NCI-H187 treated with DMSO at 0.1 percent for 48 hours (cell line): ENCODE data around the gene NECTIN1.

Experiments used
- DNase-seq: peaks from one replicate; lab custom pipeline; 2025; lab: John Stamatoyannopoulos, UW

NECTIN1 gene

GRCh38 chr11:119712459-119713358 lies 16.3 kb downstream of the NECTIN1 start:
- no peak for DNase-seq

GRCh38 chr11:119712006-119712405 lies 17.0 kb downstream of the NECTIN1 start:
- no peak for DNase-seq

GRCh38 chr11:119711476-119711875 lies 17.5 kb downstream of the NECTIN1 start:
- no peak for DNase-seq

- DNase-seq = no peak
These were observed 18.6 kb downstream of the NECTIN1 start for GRCh38 chr11:119710417-119710816.

- DNase-seq = peak; percentile 94
These were observed 19.2 kb downstream of the NECTIN1 start for GRCh38 chr11:119709638-119710346.

GRCh38 chr11:119709171-119709570 lies 19.8 kb downstream of the NECTIN1 start:
- no peak for DNase-seq

- no peak for DNase-seq
These were observed 20.6 kb downstream of the NECTIN1 start for GRCh38 chr11:119708384-119708783.

GRCh38 chr11:119706887-119707286 lies 22.1 kb downstream of the NECTIN1 start:
- no peak for DNase-seq

GRCh38 chr11:119706029-119706428 lies 23.0 kb downstream of the NECTIN1 start:
- no peak for DNase-seq

GRCh38 chr11:119705362-119705761 lies 23.6 kb downstream of the NECTIN1 start:
- DNase-seq = no peak

- no peak for DNase-seq
These were observed 24.2 kb downstream of the NECTIN1 start for GRCh38 chr11:119704849-119705248.

- no peak for DNase-seq
These were observed 27.1 kb downstream of the NECTIN1 start for GRCh38 chr11:119701591-119702549.

- DNase-seq = no peak
These were observed 28.3 kb downstream of the NECTIN1 start for GRCh38 chr11:119700536-119701346.

- no peak for DNase-seq
These were observed 29.0 kb downstream of the NECTIN1 start for GRCh38 chr11:119700030-119700429.

GRCh38 chr11:119699227-119699626 lies 29.8 kb downstream of the NECTIN1 start:
- DNase-seq = no peak

GRCh38 chr11:119697882-119698281 lies 31.1 kb downstream of the NECTIN1 start:
- DNase-seq = no peak

GRCh38 chr11:119697445-119697844 lies 31.6 kb downstream of the NECTIN1 start:
- no peak for DNase-seq

GRCh38 chr11:119696378-119697222 lies 32.4 kb downstream of the NECTIN1 start:
- no peak for DNase-seq

GRCh38 chr11:119694334-119694733 lies 34.7 kb downstream of the NECTIN1 start:
- no peak for DNase-seq

- DNase-seq = no peak
These were observed 35.7 kb downstream of the NECTIN1 start for GRCh38 chr11:119693253-119693815.
